Mesenchymal stem cell (in vitro differentiated cells and primary cell): Measurements from ENCODE around the gene C16orf95. TPM values are rescaled to one million over a fixed set of nuclear protein-coding genes. Genes with fewer than 3 reads are reported as not detected.

Source experiments
- DNase-seq: peaks from one replicate; pipeline ENCODE4 v3.0.0-alpha.2; 2013
- H2AFZ ChIP-seq: one replicate; pipeline ENCODE4 v1.6.1; 2013; ENCODE audit warnings: low read depth, mild to moderate bottlenecking, control low read depth, inconsistent platforms, low read length, moderate library complexity
- H2AK5ac ChIP-seq: 2 replicates; pipeline ENCODE4 v1.6.1; 2013; ENCODE audit warnings: low read length, moderate library complexity, mild to moderate bottlenecking, inconsistent platforms; ENCODE audit not compliant: severe bottlenecking
- H2BK120ac ChIP-seq: one replicate; pipeline ENCODE4 v1.6.1; 2013; ENCODE audit warnings: low read depth, mild to moderate bottlenecking, inconsistent platforms, low read length, moderate library complexity
- H2BK12ac ChIP-seq, 2 experiments: one replicate each; pipeline ENCODE4 v1.6.1; 2013; ENCODE audit warnings: inconsistent platforms in 2 of 2, low read length in 2 of 2, mild to moderate bottlenecking in 2 of 2, moderate library complexity in 2 of 2, control low read depth in 1 of 2
- H2BK15ac ChIP-seq: one replicate; pipeline ENCODE4 v1.6.1; 2013; ENCODE audit warnings: mild to moderate bottlenecking, low read depth, inconsistent platforms; ENCODE audit not compliant: poor library complexity, severe bottlenecking
- H2BK5ac ChIP-seq: 2 replicates; pipeline ENCODE4 v1.6.1; 2013; ENCODE audit warnings: low read depth, mild to moderate bottlenecking, low read length, control low read depth, inconsistent platforms; ENCODE audit not compliant: poor library complexity, severe bottlenecking
- H3K14ac ChIP-seq, 2 experiments: one replicate each; pipeline ENCODE4 v1.6.1; 2013; ENCODE audit warnings: inconsistent platforms in 2 of 2, low read length in 2 of 2, control low read depth in 1 of 2, mild to moderate bottlenecking in 1 of 2, moderate library complexity in 1 of 2
- H3K18ac ChIP-seq, 2 experiments: one replicate each; pipeline ENCODE4 v1.6.1; 2013; ENCODE audit warnings: inconsistent platforms in 2 of 2, low read length in 2 of 2, control low read depth in 1 of 2, low read depth in 1 of 2, mild to moderate bottlenecking in 1 of 2
- H3K23ac ChIP-seq, 2 experiments: one replicate each; pipeline ENCODE4 v1.6.1; 2013; ENCODE audit warnings: inconsistent platforms in 2 of 2, low read length in 2 of 2, mild to moderate bottlenecking in 2 of 2, moderate library complexity in 2 of 2, control low read depth in 1 of 2
- H3K27ac ChIP-seq: 2 replicates; pipeline ENCODE4 v1.5.1; 2013; ENCODE audit warnings: mild to moderate bottlenecking, moderate library complexity, low read length, control low read depth, inconsistent platforms; ENCODE audit not compliant: poor library complexity, severe bottlenecking
- H3K27me3 ChIP-seq, 2 experiments: 2 replicates each; pipeline versions ENCODE4 v1.6.1 to v1.7.0; 2013; ENCODE audit warnings: low read length in 2 of 2, mild to moderate bottlenecking in 2 of 2, moderate library complexity in 2 of 2, control low read depth in 1 of 2, inconsistent platforms in 1 of 2; ENCODE audit not compliant: control insufficient read depth in 1 of 2, insufficient read depth in 1 of 2
- H3K36me3 ChIP-seq, 2 experiments: 2 replicates each; pipeline versions ENCODE4 v1.6.1 to v1.7.0; 2013; ENCODE audit warnings: low read length in 2 of 2, control low read depth in 1 of 2, inconsistent platforms in 1 of 2, low read depth in 1 of 2, mild to moderate bottlenecking in 1 of 2; ENCODE audit not compliant: insufficient read depth in 2 of 2, control insufficient read depth in 1 of 2
- H3K4ac ChIP-seq, 2 experiments: one replicate each; pipeline ENCODE4 v1.6.1; 2013; ENCODE audit warnings: inconsistent platforms in 2 of 2, low read length in 2 of 2, mild to moderate bottlenecking in 2 of 2, moderate library complexity in 2 of 2, control low read depth in 1 of 2, low read depth in 1 of 2
- H3K4me1 ChIP-seq: 2 replicates; pipeline ENCODE4 v1.6.1; 2013; ENCODE audit warnings: low read depth, low read length, control low read depth; ENCODE audit not compliant: control insufficient read depth, insufficient read depth
- H3K4me2 ChIP-seq: 2 replicates; pipeline ENCODE4 v1.6.1; 2013; ENCODE audit warnings: low read length, mild to moderate bottlenecking, inconsistent platforms; ENCODE audit not compliant: poor library complexity, severe bottlenecking
- H3K4me3 ChIP-seq, 2 experiments: 2 replicates each; pipeline versions ENCODE4 v1.5.1 to v1.7.0; 2013; ENCODE audit warnings: low read length in 2 of 2, mild to moderate bottlenecking in 2 of 2, control low read depth in 1 of 2, low read depth in 1 of 2; ENCODE audit not compliant: insufficient read depth in 1 of 2
- H3K79me1 ChIP-seq: replicated peaks from 2 replicates; pipeline ENCODE4 v1.6.1; 2013; ENCODE audit warnings: mild to moderate bottlenecking, control low read depth, low read length, inconsistent platforms; ENCODE audit not compliant: poor library complexity, severe bottlenecking
- H3K9ac ChIP-seq: 2 replicates; pipeline ENCODE4 v1.7.0; 2013; ENCODE audit warnings: mild to moderate bottlenecking, low read length, moderate library complexity
- H3K9me3 ChIP-seq: 2 replicates; pipeline ENCODE4 v1.7.0; 2013; ENCODE audit warnings: mild to moderate bottlenecking, low read length; ENCODE audit not compliant: control insufficient read depth
- H4K8ac ChIP-seq: one replicate; pipeline ENCODE4 v1.6.1; 2013; ENCODE audit warnings: inconsistent platforms, mild to moderate bottlenecking, low read length, moderate library complexity
- H4K91ac ChIP-seq: one replicate; pipeline ENCODE4 v1.6.1; 2013; ENCODE audit warnings: mild to moderate bottlenecking, low read length, inconsistent platforms
- WGBS: methylation state at CpG from one replicate; pipeline ENCODE4 v1.1.7; 2013; ENCODE audit warnings: mixed read lengths; 5-methylcytosine and 5-hydroxymethylcytosine counted together
- polyA plus RNA-seq, 2 experiments: library from polyadenylated mRNA; stranded (reverse); fragments of 200-250 nt; gene quantifications; one replicate each; pipeline ENCODE4 v1.2.3, GENCODE V29; 2013

Gene C16orf95
- 3.7 TPM for polyA plus RNA-seq (2013, experiment 1 of 2)
- polyA plus RNA-seq (2013, experiment 2 of 2) = 3.9 TPM

GRCh38 chr16:87316923-87317749 is at the start of gene C16orf95:
C16orf95 (minus strand) TSS chr16:87317392; CDS start chr16:87317242, 150 bp downstream.
- DNase-seq = peak; percentile 95
- Histone ChIP-seq H3K79me1 (peaks cover 13% of the 10 kb centered on the region), H3K14ac (peak within 1 kb of the TSS in 1 of 2 experiments; percentile 95), H2BK15ac (peak within 1 kb of the TSS; percentile 64), H3K36me3 (peaks cover 5 to 18% of the 10 kb centered on the region in 2 experiments), H2BK120ac (peak within 1 kb of the TSS; percentile 64), H3K27me3 (no peaks in the 10 kb centered on the region), H2AK5ac (no peak within 1 kb of the TSS), H3K4me3 (peak within 1 kb of the TSS; percentile 87 to 93), H4K8ac (peak within 1 kb of the TSS; percentile 98), H2AFZ (peak within 1 kb of the TSS; percentile 99), H3K4me2 (peak within 1 kb of the TSS; percentile 89), H3K4me1 (peaks cover 8% of the 10 kb centered on the region), H3K9ac (peak within 1 kb of the TSS; percentile 98), H3K9me3 (no peaks in the 10 kb centered on the region), H3K23ac (peak within 1 kb of the TSS in 1 of 2 experiments; percentile 57), H2BK12ac (peak within 1 kb of the TSS in 1 of 2 experiments; percentile 28), H3K4ac (peak within 1 kb of the TSS; percentile 85 to 92), H3K18ac (peak within 1 kb of the TSS; percentile 68 to 98), H3K27ac (peak within 1 kb of the TSS; percentile 48), H2BK5ac (no peak within 1 kb of the TSS), H4K91ac (peak within 1 kb of the TSS; percentile 93)
- WGBS = under 1% methylated on average over 63 of the region's 64 CpGs

- H3K27ac ChIP-seq = no peak overlapping the region
- H3K14ac ChIP-seq = no peak overlapping the region
- H3K4ac ChIP-seq = no peak overlapping the region
- WGBS = no CpG with 5 or more reads among the region's 1 CpG
- H3K79me1 ChIP-seq = peaks cover 64% of the 10 kb centered on the region
- no peak overlapping the region for H4K91ac ChIP-seq
- H3K4me1 ChIP-seq = peaks cover 15% of the 10 kb centered on the region
- peaks cover 32 to 33% of the 10 kb centered on the region in 2 experiments for H3K36me3 ChIP-seq
- no peak for DNase-seq
- no peak overlapping the region for H3K4me3 ChIP-seq
- H3K18ac ChIP-seq = no peak overlapping the region
- no peaks in the 10 kb centered on the region for H3K9me3 ChIP-seq
- no peak overlapping the region for H2BK120ac ChIP-seq
- no peak overlapping the region for H2BK15ac ChIP-seq
- no peak overlapping the region for H2BK5ac ChIP-seq
- H3K27me3 ChIP-seq = no peaks in the 10 kb centered on the region
- no peak overlapping the region for H3K4me2 ChIP-seq
- no peak overlapping the region for H3K9ac ChIP-seq
- no peak overlapping the region for H2AK5ac ChIP-seq
- H2BK12ac ChIP-seq = no peak overlapping the region
- no peak overlapping the region for H4K8ac ChIP-seq
- no peak overlapping the region for H2AFZ ChIP-seq
- H3K23ac ChIP-seq = no peak overlapping the region
Measured at GRCh38 chr16:87366930-87367329, 49.7 kb upstream of the C16orf95 start.

GRCh38 chr16:87366288-87366687 is 49.1 kb upstream of the C16orf95 start:
- no peak overlapping the region for H3K14ac ChIP-seq
- no peak overlapping the region for H4K91ac ChIP-seq
- H2BK5ac ChIP-seq = no peak overlapping the region
- no peak overlapping the region for H2BK120ac ChIP-seq
- no peaks in the 10 kb centered on the region for H3K27me3 ChIP-seq
- no peak overlapping the region for H2BK12ac ChIP-seq
- no peak overlapping the region for H4K8ac ChIP-seq
- peaks cover 66% of the 10 kb centered on the region for H3K79me1 ChIP-seq
- H3K18ac ChIP-seq = no peak overlapping the region
- no peak overlapping the region for H2BK15ac ChIP-seq
- H3K4me2 ChIP-seq = no peak overlapping the region
- H3K9me3 ChIP-seq = no peaks in the 10 kb centered on the region
- DNase-seq = no peak
- H2AK5ac ChIP-seq = no peak overlapping the region
- H2AFZ ChIP-seq = no peak overlapping the region
- H3K4me1 ChIP-seq = peaks cover 20% of the 10 kb centered on the region
- no peak overlapping the region for H3K23ac ChIP-seq
- H3K4ac ChIP-seq = no peak overlapping the region
- WGBS = 95% methylated on average over 4 of the region's 4 CpGs
- no peak overlapping the region for H3K9ac ChIP-seq
- H3K4me3 ChIP-seq = no peak overlapping the region
- peaks cover 39% of the 10 kb centered on the region in 2 experiments for H3K36me3 ChIP-seq
- no peak overlapping the region for H3K27ac ChIP-seq

GRCh38 chr16:87365021-87365713 is 48.0 kb upstream of the C16orf95 start:
- H3K4me3 ChIP-seq = no peak overlapping the region

More at GRCh38 chr16:87365021-87365713, 48.0 kb upstream of the C16orf95 start:
- Histone ChIP-seq H2AK5ac (no peak overlapping the region), H2BK5ac (no peak overlapping the region), H3K27me3 (no peaks in the 10 kb centered on the region), H3K27ac (no peak overlapping the region), H3K36me3 (peaks cover 46 to 50% of the 10 kb centered on the region in 2 experiments), H3K18ac (no peak overlapping the region), H3K4me1 (peaks cover 19% of the 10 kb centered on the region), H3K9ac (no peak overlapping the region), H3K79me1 (peaks cover 66% of the 10 kb centered on the region), H4K91ac (no peak overlapping the region), H2BK12ac (no peak overlapping the region), H3K23ac (no peak overlapping the region), H4K8ac (no peak overlapping the region), H3K14ac (no peak overlapping the region), H3K9me3 (no peaks in the 10 kb centered on the region), H3K4ac (no peak overlapping the region), H2BK120ac (no peak overlapping the region), H3K4me2 (no peak overlapping the region), H2AFZ (no peak overlapping the region), H2BK15ac (no peak overlapping the region)
- 93% methylated on average over 13 of the region's 13 CpGs for WGBS
- DNase-seq = no peak
